Lower lobe of right lung (tissue), 2 donors: ENCODE measurements around the gene LRFN4. TPM values are rescaled to one million over a fixed set of nuclear protein-coding genes. Genes with fewer than 3 reads are reported as not detected.

ENCODE experiments used
- ATAC-seq, 2 donors: fragments of 200-7000 bp; cut with Tn5 transposase; one replicate each; pipeline ENCODE4 v1.9.1; 2020 to 2022; ENCODE audit warnings: mild to moderate bottlenecking in 2 of 2, moderate library complexity in 2 of 2
- DNase-seq: peaks from one replicate; pipeline ENCODE4 v3.0.0-alpha.2; 2020
- H3K27ac ChIP-seq: fragments of 200-600 bp; one replicate; pipeline ENCODE4 v1.8.0; 2022
- H3K27me3 ChIP-seq: fragments of 200-600 bp; one replicate; pipeline ENCODE4 v1.8.0; 2022; ENCODE audit warnings: low read depth
- H3K36me3 ChIP-seq: fragments of 200-600 bp; one replicate; pipeline ENCODE4 v1.8.0; 2022; ENCODE audit warnings: mild to moderate bottlenecking
- H3K4me1 ChIP-seq: fragments of 200-600 bp; one replicate; pipeline ENCODE4 v1.8.0; 2022
- H3K4me3 ChIP-seq: fragments of 200-600 bp; one replicate; pipeline ENCODE4 v1.8.0; 2022; ENCODE audit warnings: mild to moderate bottlenecking
- H3K9me3 ChIP-seq: fragments of 200-600 bp; one replicate; pipeline ENCODE4 v1.8.0; 2022
- CTCF ChIP-seq: fragments of 200-600 bp; IDR thresholded peaks from one replicate; pipeline ENCODE4 v1.8.0; 2022; ENCODE audit warnings: antibody characterized with exemption, mild to moderate bottlenecking
- intact Hi-C: fragments of 100-400 bp; cut with DNase I; formaldehyde crosslinking; loops from one replicate; pipeline ENCODE4 v1.11.0; 2022
- total RNA-seq: library from RNA; stranded (reverse); fragmentation: NEBNext Ultra II Directional; extraction: Animal tissue kit (Norgen Biotek cat#: 25700); gene quantifications from one replicate; pipeline ENCODE4 v1.2.1, GENCODE V29; 2021
- donor health status: DM: no; HTN: yes; CAD: no; lungs with severe emphysema.

Gene LRFN4
- total RNA-seq, 1 donor from 2014 or later: 15.7 TPM

GRCh38 chr11:66850588-66851238 lies 6.2 kb upstream of the LRFN4 start:
- H3K4me1 ChIP-seq: peaks cover 9% of the 10 kb centered on the region
- H3K36me3 ChIP-seq: peaks cover 33% of the 10 kb centered on the region
- no peak overlapping the region for H3K4me3 ChIP-seq
- H3K27me3 ChIP-seq: no peaks in the 10 kb centered on the region
- ATAC-seq (no peak), DNase-seq (peak; percentile 47)
- intact Hi-C loops: no loop called here
- no peak for TF ChIP-seq CTCF
- no peaks in the 10 kb centered on the region for H3K9me3 ChIP-seq
- no peak overlapping the region for H3K27ac ChIP-seq

DNA sequence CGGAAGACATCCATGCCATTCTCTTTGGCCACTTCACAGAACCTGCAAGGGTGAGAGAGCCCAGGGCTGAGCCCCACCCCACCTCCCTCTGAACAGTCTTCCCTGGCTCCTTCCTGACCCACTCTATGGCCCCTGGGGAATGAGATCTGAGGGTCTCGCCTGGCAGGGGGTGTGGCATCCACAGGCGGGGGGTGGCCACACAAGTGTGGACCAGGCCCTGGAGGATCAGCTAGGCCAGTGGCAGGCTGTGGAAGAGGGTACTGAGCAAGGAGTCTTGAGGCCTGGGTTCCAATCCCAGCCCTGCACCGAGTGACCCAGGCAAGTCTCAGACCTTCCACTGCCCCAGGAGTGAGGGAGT lies 5.6 kb upstream of the LRFN4 start:
- DNase-seq: peak; percentile 24
- intact Hi-C loops: no loop called here
- TF ChIP-seq CTCF: no peak

GRCh38 chr11:66851698-66852465 lies 5.0 kb upstream of the LRFN4 start:
- intact Hi-C loops: no loop called here
- H3K36me3 ChIP-seq: peaks cover 21% of the 10 kb centered on the region
- DNase-seq: peak; percentile 49
- TF ChIP-seq CTCF: no peak
- no peaks in the 10 kb centered on the region for H3K27me3 ChIP-seq
- no peak overlapping the region for H3K4me3 ChIP-seq
- H3K4me1 ChIP-seq: peaks cover 9% of the 10 kb centered on the region
- no peak for ATAC-seq
- no peaks in the 10 kb centered on the region for H3K9me3 ChIP-seq
- no peak overlapping the region for H3K27ac ChIP-seq

More for the DNA sequence above, 5.6 kb upstream of the LRFN4 start:
- H3K4me3 ChIP-seq: no peak overlapping the region
- H3K4me1 ChIP-seq: peaks cover 9% of the 10 kb centered on the region
- H3K36me3 ChIP-seq: peaks cover 28% of the 10 kb centered on the region
- H3K27ac ChIP-seq: no peak overlapping the region
- no peaks in the 10 kb centered on the region for H3K9me3 ChIP-seq
- H3K27me3 ChIP-seq: no peaks in the 10 kb centered on the region
- ATAC-seq: no peak

- H3K27ac ChIP-seq: no peak overlapping the region
- TF ChIP-seq CTCF: no peak
- intact Hi-C loops: no loop called here
These were observed 4.2 kb upstream of the LRFN4 start for GRCh38 chr11:66852466-66853241.

More at GRCh38 chr11:66852466-66853241, 4.2 kb upstream of the LRFN4 start:
- H3K4me3 ChIP-seq: no peak overlapping the region
- peaks cover 15% of the 10 kb centered on the region for H3K36me3 ChIP-seq
- H3K27me3 ChIP-seq: no peaks in the 10 kb centered on the region
- no peak for ATAC-seq
- peaks cover 9% of the 10 kb centered on the region for H3K4me1 ChIP-seq
- peak; percentile 26 for DNase-seq
- no peaks in the 10 kb centered on the region for H3K9me3 ChIP-seq
